ENCODE data around the gene FRS2.

Gene FRS2

DNA sequence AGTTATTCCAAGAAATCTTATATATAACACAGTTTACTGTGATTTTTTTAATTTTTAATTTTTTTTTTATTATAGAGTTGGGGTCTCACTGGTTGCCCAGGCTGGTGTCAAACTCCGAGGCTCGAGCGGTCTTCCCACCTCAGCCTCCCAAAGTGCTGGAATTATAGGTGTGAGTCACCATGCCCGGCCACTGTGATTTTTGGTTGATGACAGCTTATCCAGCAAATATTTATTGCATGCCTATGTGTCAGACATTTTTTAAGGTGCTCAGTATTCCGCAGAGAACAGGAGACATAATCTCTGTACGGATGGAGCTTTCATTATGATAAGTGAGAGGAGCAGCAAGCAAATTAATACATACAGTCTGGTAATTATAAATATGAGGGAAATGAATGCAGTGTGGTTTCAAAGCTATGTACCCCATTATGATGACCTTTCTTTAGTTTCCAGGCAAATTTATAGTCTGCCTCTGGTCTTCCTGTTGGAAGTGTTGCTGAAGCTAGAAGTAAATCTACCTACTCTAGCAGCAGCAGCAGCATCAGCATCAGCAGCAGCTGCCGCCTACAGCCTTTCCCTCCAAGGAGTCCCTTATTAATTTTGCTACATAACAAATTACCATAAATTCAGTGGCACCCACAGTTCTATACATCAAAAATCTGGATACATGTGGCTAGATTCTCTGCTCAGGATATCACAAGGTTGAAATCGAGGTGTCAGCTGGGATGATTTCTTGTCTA is 32.3 kb downstream of the FRS2 start:
- DNase-seq, result no peak

DNA sequence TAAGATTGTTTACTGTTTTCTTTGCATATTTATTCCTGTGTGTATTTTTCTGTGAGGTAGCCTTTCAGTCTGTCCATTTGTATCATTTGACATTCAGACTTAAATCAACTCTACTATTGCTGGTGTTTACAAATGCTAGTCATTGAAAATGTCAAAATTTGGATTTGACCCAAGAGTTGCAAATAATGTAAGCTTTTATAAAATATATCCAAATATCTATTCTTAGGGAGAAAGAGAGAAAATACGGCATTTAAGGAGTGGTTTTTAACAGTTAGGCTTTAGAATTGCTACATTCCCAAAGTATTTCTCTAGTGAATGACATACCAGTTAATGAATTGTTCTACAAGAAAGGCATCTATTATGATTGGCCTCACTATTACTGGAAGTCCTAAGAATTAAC is 37.9 kb downstream of the FRS2 start:
- DNase-seq, result no peak

DNA sequence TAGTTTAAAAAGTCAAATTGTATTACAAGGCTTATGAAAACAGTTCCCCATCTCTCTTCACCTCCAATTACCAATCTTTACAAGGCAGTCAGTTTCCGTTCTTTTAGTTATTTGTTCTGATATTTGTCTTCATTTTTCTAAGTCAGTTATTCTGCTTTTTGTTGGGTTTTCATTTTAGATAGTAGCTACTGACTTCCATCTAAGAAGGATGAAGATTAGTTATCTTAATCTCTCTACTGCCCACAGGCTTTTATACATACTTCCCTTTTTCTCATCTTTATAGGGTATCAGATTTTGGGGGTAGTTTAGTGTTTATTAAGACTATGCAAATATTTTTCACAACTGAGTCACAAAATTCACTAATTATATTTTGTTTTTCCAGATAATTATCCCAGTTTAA is 38.4 kb downstream of the FRS2 start:
- no peak for DNase-seq

DNA sequence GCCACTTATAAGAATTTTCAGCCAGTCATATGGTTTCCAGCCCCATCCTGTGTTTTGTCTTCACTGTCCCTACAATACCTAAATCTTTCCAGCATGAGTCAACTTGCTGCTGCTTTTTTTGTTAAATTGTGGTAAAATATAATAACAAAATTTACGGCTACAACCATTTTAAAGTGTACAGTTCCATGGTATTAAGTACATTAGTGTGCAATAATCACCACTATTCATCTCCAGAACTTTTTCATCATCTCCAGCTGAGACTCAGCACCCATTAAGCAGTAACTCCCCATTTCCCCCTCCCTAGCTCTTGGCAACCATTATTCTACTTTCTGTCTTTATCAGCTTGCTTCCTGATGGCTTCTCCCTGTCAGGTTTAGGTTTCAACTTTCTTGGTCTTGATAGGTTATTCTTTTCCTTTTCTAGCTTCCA is 39.1 kb downstream of the FRS2 start:
- DNase-seq, result no peak

DNA sequence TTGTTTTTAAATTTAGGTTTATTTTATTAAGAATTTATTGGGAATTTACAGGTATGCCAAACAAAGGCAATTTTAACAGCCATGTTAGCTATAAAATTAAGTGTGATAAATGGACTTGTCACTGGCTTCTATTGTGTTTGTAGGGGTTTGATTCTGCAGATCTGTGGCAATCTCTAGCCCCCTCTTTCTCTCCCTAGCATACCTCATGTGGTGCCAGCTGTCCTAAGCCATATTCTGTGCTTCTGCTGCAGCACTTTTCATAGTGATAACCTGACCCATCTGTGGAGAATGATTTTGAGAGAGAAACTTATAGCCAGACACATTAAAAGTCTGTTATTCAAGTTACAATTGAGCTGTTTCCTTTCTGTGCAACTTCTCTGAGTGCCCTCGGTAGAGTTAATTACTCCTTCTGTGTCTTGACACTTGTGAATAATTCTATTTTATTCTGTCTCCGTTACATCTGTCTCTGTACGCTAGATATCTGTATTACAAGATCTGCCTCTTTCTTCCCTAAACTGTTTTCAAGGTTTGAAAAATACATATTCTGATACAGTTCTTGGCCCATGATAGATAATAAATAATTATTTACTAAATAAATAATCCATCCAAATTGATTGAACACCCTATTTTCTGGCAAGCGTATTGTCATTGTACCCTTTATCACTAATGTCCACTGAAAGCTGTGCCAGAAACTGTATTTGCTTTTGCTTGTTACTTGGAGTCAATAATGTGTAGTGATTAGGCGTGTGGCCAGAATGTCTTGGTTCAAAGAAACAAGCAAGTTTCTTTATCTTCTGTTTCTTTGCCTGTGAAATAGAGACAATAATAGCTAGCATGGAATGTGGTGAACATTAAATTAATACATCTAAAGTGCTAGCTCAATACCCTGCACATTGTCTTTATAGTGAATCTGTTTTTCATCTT is 40.0 kb downstream of the FRS2 start:
- DNase-seq, result no peak

DNA sequence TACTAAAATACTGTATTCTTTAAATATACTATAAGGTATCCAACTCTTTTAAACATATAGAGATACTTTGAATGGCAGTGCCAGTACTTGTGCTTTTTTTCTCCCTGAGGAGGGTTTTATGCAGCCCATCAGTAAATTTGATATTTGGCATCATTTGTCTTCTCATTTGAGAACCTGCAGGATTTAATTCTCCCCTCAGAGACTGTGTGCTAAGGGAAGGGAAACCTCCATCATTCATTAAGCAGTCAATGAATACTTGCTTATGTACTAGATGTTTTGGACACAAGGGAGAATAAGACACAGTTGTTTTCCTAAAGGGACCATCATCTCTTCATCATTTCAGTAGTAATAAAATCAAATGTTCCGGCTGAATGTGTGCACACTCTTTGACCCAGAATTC is 40.8 kb downstream of the FRS2 start:
- DNase-seq, result no peak

DNA sequence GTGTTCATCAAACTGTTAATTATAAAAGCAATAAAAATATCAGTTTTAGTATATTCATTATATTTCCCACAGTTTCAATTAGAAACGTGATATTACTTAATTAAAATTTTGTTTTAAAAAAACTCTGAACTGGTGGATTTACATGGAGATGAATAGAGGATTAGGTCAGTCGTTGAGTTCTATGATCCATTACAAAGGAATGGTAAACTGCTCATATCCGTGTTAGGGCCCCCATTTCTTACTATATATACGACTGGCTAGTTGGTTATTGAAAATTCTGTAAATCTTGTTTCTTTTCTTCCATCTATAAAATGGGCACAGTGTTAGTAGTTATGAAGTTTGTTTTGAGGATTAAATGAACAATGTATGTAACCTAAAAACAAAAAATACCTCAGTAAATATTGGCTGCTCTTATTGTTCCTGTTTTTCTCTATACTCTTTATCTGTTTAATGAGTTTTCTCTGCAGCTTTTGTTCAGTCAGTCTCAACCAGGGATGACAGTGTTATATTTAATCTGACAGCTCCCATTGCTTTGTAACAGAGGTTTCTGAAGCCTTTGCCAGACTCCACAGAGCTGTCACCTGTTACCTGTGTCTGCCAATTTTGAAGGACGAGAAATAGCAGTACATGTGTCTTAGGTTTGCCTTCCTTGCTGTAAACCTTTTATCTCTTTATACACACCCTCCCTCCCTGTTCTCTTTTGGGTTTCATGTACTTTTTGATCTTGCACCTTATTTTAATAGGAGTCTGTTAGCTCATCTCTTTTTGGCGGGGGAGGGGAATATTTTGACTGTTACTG is 41.5 kb downstream of the FRS2 start:
- DNase-seq, result no peak

DNA sequence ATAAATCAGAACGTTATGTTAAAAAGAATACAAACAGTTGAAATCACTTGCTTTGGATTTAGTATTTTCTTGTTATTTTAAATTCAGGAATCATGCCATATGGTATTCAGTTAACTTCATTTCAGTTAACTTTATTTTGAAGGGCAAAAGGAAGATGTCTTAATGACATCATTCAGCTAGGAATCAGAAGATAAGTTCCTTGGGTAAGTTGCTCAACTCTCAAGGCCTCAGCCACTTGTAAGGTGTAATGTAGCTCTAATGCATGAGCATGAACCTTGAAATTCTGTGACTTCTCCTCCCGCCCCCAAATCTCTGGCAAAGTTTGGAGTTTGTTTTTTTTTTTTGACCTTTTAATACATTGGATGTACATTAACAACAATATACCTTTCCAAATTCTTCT is 42.6 kb downstream of the FRS2 start:
- DNase-seq, result no peak

DNA sequence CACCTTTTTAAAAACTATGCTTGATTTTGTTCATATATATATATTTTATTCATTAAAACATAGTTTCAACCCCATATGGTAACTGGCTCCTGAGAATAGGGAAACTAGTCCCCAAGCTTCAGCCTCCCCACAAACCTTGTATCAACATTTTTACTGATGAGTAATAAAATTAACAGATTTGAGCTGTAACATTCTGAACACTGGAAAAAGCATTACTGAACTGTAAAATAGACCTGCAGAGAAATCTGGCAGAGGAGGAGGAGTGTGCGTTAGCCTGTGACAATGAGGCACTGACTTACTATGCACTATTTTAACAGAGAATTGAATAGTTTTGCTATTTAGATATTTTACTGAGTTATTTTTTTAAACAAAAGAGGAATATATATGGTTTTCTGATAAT is 43.1 kb downstream of the FRS2 start:
- no peak for DNase-seq

DNA sequence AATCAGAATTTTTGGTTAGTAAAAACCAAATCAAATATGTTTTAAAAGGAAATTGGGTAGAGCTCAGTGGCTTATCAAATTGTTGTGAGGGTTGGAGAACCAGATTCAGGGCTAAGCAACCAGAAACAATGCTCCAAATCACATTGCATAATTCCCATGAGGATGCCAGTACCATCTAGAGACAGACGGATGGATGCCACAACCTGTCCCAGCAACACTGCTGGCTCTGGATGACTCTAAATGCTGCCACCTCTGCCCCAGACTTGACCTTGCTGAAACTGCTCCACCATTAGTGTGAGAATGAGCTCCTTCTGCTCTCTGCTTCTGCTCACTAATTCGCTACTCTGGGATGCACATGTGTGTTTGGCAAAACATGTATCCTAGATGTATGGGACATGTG is 43.9 kb downstream of the FRS2 start:
- DNase-seq, result no peak

DNA sequence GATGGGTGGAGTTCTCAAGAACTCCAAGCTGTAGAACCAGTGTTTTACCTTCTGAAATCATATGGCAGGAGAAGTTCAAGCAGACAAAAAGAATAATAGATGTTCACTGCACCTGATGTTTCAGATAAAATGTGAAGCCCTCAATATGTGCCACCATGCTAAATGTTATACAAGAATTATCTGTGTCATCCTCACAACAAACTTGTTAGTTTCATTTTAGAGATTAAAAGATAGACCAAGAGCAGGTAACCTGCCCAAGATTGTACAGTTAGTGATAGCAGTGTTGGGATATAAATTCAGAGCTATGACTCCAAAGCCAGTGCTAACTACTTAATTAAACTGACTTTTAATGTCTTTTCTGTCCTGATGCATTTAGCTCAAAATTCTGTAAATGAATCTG is 44.7 kb downstream of the FRS2 start:
- DNase-seq, result no peak

DNA sequence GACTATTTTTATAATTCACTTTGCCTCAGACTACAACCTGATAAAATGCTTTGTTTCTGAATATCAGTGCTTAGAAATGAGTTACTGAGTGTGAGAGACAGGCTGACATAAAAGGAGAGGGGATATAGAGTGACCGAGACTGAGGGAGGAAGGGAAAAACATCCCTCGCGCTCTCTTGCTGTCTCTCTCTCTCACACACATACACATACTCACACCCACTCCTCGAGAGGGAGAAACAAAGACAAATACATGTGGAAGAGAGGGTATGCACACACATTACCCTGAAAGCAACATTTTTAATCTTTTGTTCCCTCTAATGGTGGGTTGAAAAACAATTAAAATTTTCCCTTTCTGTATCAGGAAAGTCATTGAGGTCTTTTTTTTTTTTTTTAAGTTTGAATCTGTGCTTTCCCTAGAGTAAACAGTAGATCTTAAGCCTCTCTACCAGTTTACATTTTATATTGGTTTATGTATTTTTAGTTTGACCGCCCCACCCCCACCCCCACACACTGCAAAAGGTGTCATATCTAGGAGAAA is 45.3 kb downstream of the FRS2 start:
- no peak for DNase-seq

DNA sequence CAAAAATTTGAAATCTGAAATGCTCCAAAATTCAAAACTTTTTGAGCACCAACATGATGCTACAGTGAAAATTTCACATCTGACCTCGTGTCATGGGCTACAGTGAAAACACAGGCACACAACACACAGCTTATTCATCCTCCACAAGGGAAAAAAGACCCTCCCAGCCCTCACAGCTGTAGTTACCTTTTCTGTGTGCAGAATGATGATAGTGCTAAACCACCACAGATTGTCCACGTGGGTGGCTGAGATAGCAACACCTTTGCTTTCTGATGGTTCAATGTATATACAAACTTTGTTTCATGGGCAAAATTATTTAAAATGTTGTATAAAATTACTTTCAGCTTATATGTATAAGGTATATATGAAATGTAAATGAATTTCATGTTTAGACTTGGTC is 46.8 kb downstream of the FRS2 start:
- DNase-seq, result no peak

DNA sequence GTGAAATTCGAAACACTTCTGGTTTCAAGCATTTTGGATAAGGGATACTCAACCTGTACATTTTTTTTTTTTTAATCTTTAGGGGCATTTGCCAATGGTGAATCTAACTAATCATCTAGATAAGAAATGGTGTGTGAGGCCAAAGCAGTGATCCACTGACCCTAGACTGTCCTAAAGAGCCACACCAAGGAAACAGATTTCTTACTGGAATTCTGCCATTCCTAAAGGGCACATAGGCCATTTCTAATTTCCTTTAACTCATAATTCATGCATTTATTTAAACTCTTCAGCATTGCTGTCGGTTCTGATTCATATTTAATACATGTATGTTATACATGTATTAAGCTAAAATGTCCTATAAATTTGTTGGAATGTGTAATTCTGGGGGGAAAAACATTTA is 47.2 kb downstream of the FRS2 start:
- no peak for DNase-seq

DNA sequence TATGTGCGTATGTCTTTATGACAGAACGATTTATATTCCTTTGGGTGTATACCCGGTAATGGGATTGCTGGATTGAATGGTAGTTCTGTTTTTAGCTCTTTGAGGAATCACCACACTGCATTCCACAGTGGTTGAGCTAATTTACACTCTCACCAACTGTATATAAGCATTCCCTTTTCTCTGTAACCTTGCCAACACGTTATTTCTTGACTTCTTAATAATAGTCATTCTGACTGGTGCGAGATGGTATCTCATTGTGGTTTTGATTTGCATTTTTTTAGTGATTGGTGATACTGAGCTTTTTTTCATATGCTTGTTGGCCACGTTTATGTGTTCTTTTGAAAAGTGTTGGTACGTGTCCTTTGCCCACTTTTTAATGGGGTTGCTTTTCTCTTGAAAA is 49.7 kb downstream of the FRS2 start:
- no peak for DNase-seq

DNA sequence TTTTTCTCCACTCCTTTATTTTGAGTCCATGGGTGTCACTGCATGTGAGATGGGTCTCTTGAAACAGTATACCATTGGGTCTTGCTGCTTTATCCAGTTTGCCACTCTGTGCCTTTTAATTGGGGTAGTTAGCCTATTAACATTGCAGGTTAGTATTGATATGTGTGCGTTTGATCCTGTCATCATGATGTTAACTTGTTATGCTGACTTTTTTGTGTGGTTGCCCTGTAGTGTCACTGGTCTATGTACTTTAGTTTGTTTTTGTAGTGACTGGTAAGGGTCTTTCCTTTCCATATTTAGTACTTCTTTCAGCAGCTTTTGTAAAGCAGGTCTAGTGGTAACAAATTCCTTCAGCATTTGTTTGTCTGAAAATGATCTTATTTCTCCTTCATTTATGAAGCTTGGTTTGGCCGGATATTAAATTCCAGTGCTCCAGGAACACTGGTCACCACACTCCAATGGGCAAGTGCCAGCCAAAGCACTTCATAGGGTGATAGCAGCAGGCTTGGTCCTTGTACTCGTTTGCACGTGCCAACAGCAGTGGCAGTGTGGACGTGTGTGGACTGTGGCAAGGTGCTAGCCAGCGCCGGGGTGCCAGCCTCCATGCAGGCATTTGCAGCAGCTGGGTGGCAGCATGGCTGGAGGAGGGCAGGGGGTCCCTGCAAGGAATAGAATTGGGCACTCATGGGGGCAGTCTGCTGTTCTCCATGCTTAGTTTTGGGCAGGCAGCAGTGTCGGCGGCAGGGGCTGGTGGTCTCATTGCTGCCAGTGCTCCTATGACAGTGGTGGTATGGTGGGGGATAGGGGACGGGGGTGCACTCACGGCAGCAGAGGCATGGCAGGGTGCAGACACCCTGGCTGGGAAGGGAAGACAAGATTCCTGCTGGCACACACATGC is 53.5 kb downstream of the FRS2 start:
- no peak for DNase-seq

DNA sequence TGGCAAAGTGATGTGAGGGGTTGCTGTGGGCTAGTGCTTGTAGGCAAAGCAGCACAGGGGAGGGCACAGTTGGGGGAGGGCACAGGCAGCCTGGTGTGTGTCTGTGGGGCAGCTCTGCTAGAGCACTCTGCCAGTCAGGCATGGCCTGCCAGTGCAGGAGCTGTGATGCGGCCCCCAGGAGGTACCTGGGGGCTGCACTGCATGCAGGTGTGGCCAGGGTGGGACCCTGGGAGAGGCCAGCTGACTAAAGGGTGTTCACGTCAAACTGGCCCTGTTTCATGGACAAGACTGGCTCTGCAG is 54.1 kb downstream of the FRS2 start:
- no peak for DNase-seq

DNA sequence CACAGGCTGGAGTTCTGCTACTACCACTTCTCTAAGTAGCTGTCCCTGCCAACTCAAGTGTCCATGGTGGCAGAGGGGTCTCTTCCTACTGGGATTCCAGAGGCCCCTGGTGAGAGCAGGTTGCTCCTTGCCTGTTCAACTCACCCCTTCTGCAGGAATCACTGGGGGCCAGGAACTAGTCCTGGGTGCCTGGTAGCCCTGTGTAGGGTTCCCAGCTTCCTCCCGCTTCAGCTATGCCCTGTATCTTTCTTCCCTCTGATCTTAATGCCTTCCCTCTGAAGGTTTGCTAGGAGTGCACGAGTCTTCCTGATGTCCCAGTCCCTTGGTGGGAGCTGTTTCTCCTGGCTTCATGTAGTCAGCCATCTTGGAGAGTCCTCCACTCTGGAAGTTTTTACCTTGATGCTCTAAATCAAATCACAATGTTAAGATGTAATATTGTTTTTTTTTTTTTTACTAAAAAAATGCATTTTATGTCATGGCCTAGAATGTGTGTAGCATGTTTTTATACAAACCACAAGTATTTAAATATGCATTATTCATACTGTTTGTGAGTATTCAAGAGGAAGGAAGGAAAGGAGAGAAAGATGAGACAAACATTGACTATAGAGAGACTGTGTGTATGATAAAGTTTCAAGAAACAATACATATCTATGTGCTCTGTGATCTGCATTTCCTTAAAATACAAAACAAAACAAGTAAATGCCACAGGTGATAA is 54.7 kb downstream of the FRS2 start:
- no peak for DNase-seq

DNA sequence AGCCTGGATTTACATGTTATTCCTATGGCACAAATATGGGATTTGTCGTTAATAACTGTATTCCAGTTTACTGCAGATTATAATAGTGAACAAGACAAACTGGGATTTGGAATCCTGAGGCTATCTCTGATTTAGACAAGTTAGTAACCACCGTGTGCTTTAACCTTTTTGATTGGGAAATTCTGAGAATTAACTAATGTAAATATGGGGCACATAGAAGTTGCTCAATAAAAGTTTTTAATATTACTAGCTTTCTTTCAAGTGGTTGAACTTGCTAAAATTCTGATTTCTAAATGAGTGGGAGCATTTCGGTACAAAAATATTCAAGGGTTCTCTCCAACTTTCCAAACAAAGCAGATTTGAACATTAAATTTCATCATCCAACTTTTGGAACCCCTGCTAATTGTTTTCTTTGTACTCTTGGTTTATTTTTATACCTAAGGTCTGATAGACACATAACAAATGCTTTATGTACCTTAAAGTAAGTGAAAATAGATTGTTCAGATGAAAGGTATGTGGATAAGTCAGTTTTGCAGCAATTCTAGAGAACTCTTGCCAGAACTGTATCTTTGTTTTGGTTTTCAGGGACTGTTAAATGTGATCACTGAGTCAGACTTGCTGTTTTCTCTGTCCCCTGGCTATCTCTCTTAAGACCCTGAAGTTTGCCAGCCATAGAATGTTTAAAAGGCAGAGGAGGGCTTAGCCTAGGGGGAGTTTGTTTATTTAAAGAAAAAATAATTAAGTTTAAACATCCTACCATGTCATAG is 57.5 kb downstream of the FRS2 start:
- DNase-seq, result no peak

DNA sequence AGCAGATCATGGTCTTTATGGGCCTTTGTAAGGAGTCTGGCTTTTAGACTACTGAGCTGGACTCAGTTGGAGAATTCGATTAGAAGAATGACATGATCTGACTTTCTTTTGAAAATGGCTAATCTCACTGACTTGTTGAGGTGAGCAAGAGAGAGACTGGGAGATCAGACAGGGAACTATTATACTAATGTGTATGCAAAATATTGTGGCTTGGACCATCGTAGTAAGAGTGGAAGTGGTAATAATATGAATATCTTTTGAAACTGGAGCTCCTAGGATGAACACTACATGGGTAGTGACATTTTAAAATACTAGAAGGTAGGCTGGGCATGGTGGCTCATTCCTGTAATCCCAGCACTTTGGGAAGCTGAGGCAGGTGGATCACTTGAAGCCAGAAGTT is 58.8 kb downstream of the FRS2 start:
- no peak for DNase-seq

DNA sequence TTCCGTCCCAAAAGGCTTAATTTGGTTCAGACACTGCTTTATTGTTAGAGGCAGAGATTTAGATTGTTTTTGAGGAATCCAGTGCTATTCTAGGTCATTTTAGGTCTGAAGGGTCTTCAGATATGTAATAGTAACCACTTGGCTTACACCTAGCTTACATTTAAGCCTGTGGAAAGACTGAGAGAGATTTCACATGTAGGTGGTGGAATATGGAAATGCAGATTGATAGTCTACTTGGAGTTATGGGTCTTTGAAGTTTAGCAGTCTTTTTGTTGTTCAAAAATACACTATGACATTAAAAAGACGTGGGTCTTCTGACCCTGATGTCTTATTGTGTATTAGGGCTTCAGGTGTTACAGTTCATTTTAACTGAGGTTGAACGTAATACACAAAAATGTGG is 63.7 kb downstream of the FRS2 start:
- DNase-seq, result no peak
